ENCODE results near the gene UGT1A9.

The UGT1A9 gene

DNA sequence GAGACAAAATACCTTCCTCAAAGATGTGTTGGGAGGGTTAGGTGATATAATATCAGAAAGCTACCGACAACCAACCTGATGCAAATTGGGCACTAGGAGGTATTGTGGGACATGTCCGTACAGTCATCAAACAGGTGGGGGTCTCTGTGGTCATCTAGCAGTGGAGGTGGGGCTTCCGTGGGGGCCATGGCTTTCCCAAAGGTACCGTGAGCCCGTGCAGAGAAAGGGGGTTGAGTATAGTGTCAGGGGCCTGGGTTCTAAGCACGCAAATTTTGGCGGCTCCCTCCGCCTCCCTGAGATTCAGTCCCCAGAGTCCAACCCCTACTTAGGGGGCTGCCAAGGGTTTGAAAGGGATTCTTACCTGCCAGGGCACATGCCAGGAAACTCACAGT is 150.0 kb downstream of the UGT1A9 start:
- DNase-seq (ENCODE audit: low read depth) = no peak
- H3K4me3 ChIP-seq (ENCODE audit: low read length) = no peak overlapping the region
- TF ChIP-seq CTCF (conservative IDR thresholded peaks at IDR 0.05; ENCODE audit: low read depth, low read length) = no peak

DNA sequence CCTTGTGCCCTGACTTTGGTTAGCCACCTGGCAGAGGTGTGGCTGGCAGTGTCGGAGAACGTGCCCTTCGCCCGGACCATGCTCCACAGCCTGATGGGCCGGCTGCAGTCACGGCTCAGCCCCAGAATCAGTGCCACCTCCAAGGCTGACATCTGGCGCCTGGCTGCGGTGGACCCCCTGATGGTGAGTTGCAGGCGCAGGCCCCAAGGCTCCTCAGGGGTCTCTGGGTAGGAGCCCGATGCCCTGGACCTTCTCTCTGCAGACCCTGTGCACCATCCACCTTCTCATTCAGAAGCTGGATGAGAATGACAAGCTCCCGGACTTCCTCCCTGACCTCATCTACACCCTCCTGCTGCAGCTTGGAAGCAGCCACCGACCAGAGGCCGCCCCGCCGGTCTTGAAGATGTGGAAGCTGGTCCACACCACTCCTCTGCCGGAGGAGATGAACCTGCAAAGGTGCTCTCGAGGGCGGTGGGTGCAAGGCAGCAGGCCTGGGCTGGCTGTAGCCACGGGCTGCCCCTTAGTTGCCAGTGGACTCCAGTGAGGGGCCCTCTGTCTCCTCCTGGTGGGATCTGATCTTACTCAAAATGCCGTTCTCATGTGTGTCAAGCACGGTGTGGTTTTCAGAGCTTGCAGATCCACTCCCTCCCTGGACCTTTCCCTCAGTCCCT is 150.5 kb downstream of the UGT1A9 start:
- DNase-seq (ENCODE audit: low read depth) = no peak
- no peak for TF ChIP-seq CTCF (conservative IDR thresholded peaks at IDR 0.05; ENCODE audit: low read depth, low read length)
- no peak overlapping the region for H3K4me3 ChIP-seq (ENCODE audit: low read length)
